Measurements from ENCODE around the gene CD300LG. TPM values are rescaled to one million over a fixed set of nuclear protein-coding genes. Genes with fewer than 3 reads are reported as not detected.

The CD300LG gene
- total RNA-seq, 1 experiment from 2014 or later = not detected

GRCh38 chr17:43861960-43862359 lies 15.0 kb downstream of the CD300LG start:
- no peaks in the 10 kb centered on the region for H3K36me3 ChIP-seq (ENCODE audit: control insufficient read depth in 1 of 2, insufficient read depth in 2 of 2, low read length in 2 of 2)
- no peak overlapping the region for H3K4me2 ChIP-seq (ENCODE audit: low read length)
- intact Hi-C loops (cut with micrococcal nuclease) = no loop called here
- no peaks in the 10 kb centered on the region for H3K9me3 ChIP-seq (ENCODE audit: control insufficient read depth in 1 of 2, insufficient read depth in 1 of 2, low read depth in 1 of 2, low read length in 2 of 2)
- H4K20me1 ChIP-seq (ENCODE audit: insufficient read depth) = no peaks in the 10 kb centered on the region
- ATAC-seq (no peak), DNase-seq (ENCODE audit: low read depth, low spot score) (no peak)
- ChIA-PET POLR2A (no interaction called here), CTCF (no interaction called here), RAD21 (ENCODE audit: low non-redundant PET in 1 of 2, low total read pairs in 2 of 2, uncharacterized antibody in 2 of 2, unreplicated experiment in 2 of 2) (no interaction called here)
- H3K27me3 ChIP-seq (ENCODE audit: insufficient read depth, low read length) = no peaks in the 10 kb centered on the region
- H3K9ac ChIP-seq (ENCODE audit: low read length) = no peak overlapping the region
- no peak overlapping the region for H2AFZ ChIP-seq (ENCODE audit: low read depth, low read length, poor library complexity, severe bottlenecking)
- no peaks in the 10 kb centered on the region for H3K4me1 ChIP-seq (ENCODE audit: control insufficient read depth in 1 of 2, insufficient read depth in 2 of 2, low read length in 2 of 2)
- no peak for TF ChIP-seq ZNF274 (IDR thresholded peaks at IDR 0.05; ENCODE audit: low read depth, low read length)
- no peak for TF ChIP-seq FOSL1 (IDR thresholded peaks at IDR 0.05; ENCODE audit: low read depth)
- no peak for TF ChIP-seq CEBPB (IDR thresholded peaks at IDR 0.05; ENCODE audit: low read depth)
- TF ChIP-seq SP1 (IDR thresholded peaks at IDR 0.05; ENCODE audit: low read depth) = no peak
- no TSS peak for BruUV-seq (replicated peaks)
- no peaks in the 10 kb centered on the region for H3K9me2 ChIP-seq (ENCODE audit: insufficient read depth)
- H3K79me2 ChIP-seq (ENCODE audit: insufficient read depth, low read length) = no peaks in the 10 kb centered on the region
- no peak overlapping the region for H3K4me3 ChIP-seq (replicated peaks in 1 of 2; ENCODE audit: low read depth in 1 of 2, low read length in 2 of 2)
- no peak overlapping the region for H3K27ac ChIP-seq (ENCODE audit: low read depth, low read length)

GRCh38 chr17:43864161-43864984 lies 17.4 kb downstream of the CD300LG start:
- RAD21 ChIA-PET (ENCODE audit: low non-redundant PET in 1 of 2, low total read pairs in 2 of 2, uncharacterized antibody in 2 of 2, unreplicated experiment in 2 of 2) = no interaction called here
- intact Hi-C loops (cut with micrococcal nuclease) = no loop called here
- no peak overlapping the region for H2AFZ ChIP-seq (ENCODE audit: low read depth, low read length, poor library complexity, severe bottlenecking)
- no peak overlapping the region for H3K4me2 ChIP-seq (ENCODE audit: low read length)
- no peaks in the 10 kb centered on the region for H3K4me1 ChIP-seq (ENCODE audit: control insufficient read depth in 1 of 2, insufficient read depth in 2 of 2, low read length in 2 of 2)
- no peaks in the 10 kb centered on the region for H3K36me3 ChIP-seq (ENCODE audit: control insufficient read depth in 1 of 2, insufficient read depth in 2 of 2, low read length in 2 of 2)
- BruUV-seq (replicated peaks) = no TSS peak
- no peaks in the 10 kb centered on the region for H3K9me3 ChIP-seq (ENCODE audit: control insufficient read depth in 1 of 2, insufficient read depth in 1 of 2, low read depth in 1 of 2, low read length in 2 of 2)
- no peak for DNase-seq (ENCODE audit: low read depth, low spot score)
- no peaks in the 10 kb centered on the region for H3K27me3 ChIP-seq (ENCODE audit: insufficient read depth, low read length)
- H3K4me3 ChIP-seq (replicated peaks in 1 of 2; ENCODE audit: low read depth in 1 of 2, low read length in 2 of 2) = no peak overlapping the region
- no peak overlapping the region for H3K27ac ChIP-seq (ENCODE audit: low read depth, low read length)
- no peaks in the 10 kb centered on the region for H4K20me1 ChIP-seq (ENCODE audit: insufficient read depth)
- no peaks in the 10 kb centered on the region for H3K9me2 ChIP-seq (ENCODE audit: insufficient read depth)
- CTCF ChIA-PET = no interaction called here
- no peak overlapping the region for H3K9ac ChIP-seq (ENCODE audit: low read length)
- ATAC-seq = no peak
- H3K79me2 ChIP-seq (ENCODE audit: insufficient read depth, low read length) = no peaks in the 10 kb centered on the region
- POLR2A ChIA-PET = no interaction called here
- no peak for TF ChIP-seq EGR1 (IDR thresholded peaks at IDR 0.05; ENCODE audit: low read depth)
- TF ChIP-seq SIN3A (IDR thresholded peaks at IDR 0.05; ENCODE audit: low read depth) = no peak
- TF ChIP-seq ATF3 (IDR thresholded peaks at IDR 0.05) = no peak
- no peak for TF ChIP-seq MAX (IDR thresholded peaks at IDR 0.05)
- TF ChIP-seq POLR2AphosphoS5 (IDR thresholded peaks at IDR 0.05; ENCODE audit: low read depth, low read length) = no peak
- no peak for TF ChIP-seq CEBPB (IDR thresholded peaks at IDR 0.05; ENCODE audit: low read depth)
- TF ChIP-seq REST (IDR thresholded peaks at IDR 0.05; ENCODE audit: low read depth) = no peak
- TF ChIP-seq SP1 (IDR thresholded peaks at IDR 0.05; ENCODE audit: low read depth) = no peak
- TF ChIP-seq POLR2A (IDR thresholded peaks at IDR 0.05; ENCODE audit: borderline replicate concordance, extremely low read depth, insufficient read depth, insufficient read length) = no peak
- TF ChIP-seq CTCF (IDR thresholded peaks at IDR 0.05 in 2 of 3, conservative IDR thresholded peaks at IDR 0.05 in 1 of 3; ENCODE audit: borderline replicate concordance in 1 of 3, insufficient read depth in 1 of 3, low read depth in 2 of 3, low read length in 2 of 3) = no peak
- TF ChIP-seq SRF (IDR thresholded peaks at IDR 0.05; ENCODE audit: low read depth) = no peak
- TF ChIP-seq ELF1 (IDR thresholded peaks at IDR 0.05; ENCODE audit: borderline replicate concordance, low read depth) = no peak
